Adipocyte (in vitro differentiated cells): ENCODE measurements around the gene TMEM202.
"Not testable (repeated sequence)": the region's sequence is repeated elsewhere in the genome, so short reads cannot be mapped to it uniquely, and the experiment has no call there.

Source experiments
- DNase-seq: peaks from one replicate; pipeline ENCODE4 v3.0.0-alpha.2; 2015; ENCODE audit warnings: low read depth
- H3K27me3 ChIP-seq: replicated peaks from 2 replicates; pipeline ENCODE4 v1.7.0; 2013; ENCODE audit warnings: mild to moderate bottlenecking, low read length, moderate library complexity; ENCODE audit not compliant: control insufficient read depth, insufficient read depth
- H3K36me3 ChIP-seq: 2 replicates; pipeline ENCODE4 v1.7.0; 2013; ENCODE audit warnings: low read length, mild to moderate bottlenecking, moderate library complexity; ENCODE audit not compliant: control insufficient read depth, insufficient read depth, severe bottlenecking
- H3K4me1 ChIP-seq: 2 replicates; pipeline ENCODE4 v1.7.0; 2013; ENCODE audit warnings: mild to moderate bottlenecking, low read length, moderate library complexity; ENCODE audit not compliant: control insufficient read depth, insufficient read depth
- H3K4me3 ChIP-seq: 2 replicates; pipeline ENCODE4 v1.7.0; 2013; ENCODE audit warnings: mild to moderate bottlenecking, low read length, moderate library complexity
- H3K9ac ChIP-seq: 2 replicates; pipeline ENCODE4 v1.7.0; 2013; ENCODE audit warnings: mild to moderate bottlenecking, low read length, moderate library complexity
- H3K9me3 ChIP-seq: 2 replicates; pipeline ENCODE4 v1.7.0; 2013; ENCODE audit warnings: mild to moderate bottlenecking, low read length, moderate library complexity; ENCODE audit not compliant: control insufficient read depth

The TMEM202 gene

GRCh38 chr15:72402726-72403125, 4.6 kb downstream of the TMEM202 start:
- Histone ChIP-seq H3K4me1 (no peaks in the 10 kb centered on the region), H3K4me3 (no peak overlapping the region), H3K27me3 (peaks cover 55% of the 10 kb centered on the region), H3K36me3 (no peaks in the 10 kb centered on the region), H3K9me3 (no peaks in the 10 kb centered on the region), H3K9ac (no peak overlapping the region)
- no peak for DNase-seq

DNA sequence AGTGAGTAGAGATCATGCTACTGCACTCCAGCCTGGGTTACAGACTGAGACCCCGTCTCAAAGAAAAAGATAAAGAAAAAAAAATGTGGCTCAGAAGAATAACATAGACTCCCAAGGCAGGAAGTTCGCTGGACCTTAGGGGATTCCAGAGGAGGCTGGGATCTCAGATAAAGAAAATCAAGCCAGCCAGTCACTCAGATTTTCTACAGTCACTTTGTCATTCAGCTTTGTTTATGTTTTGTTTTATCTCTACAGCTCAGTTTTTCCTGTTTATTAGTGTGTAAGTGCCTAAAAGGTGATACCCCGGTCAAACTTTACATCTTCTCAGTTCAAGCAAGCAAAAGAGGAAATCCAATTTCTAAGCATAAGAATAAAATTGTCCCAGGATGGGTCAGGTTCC, 6.3 kb downstream of the TMEM202 start:
- H3K36me3 ChIP-seq = no peaks in the 10 kb centered on the region
- H3K27me3 ChIP-seq = peaks cover 57% of the 10 kb centered on the region
- H3K4me3 ChIP-seq = no peak overlapping the region
- no peak for DNase-seq
- H3K9ac ChIP-seq = no peak overlapping the region
- H3K9me3 ChIP-seq = no peaks in the 10 kb centered on the region
- H3K4me1 ChIP-seq = no peaks in the 10 kb centered on the region

DNA sequence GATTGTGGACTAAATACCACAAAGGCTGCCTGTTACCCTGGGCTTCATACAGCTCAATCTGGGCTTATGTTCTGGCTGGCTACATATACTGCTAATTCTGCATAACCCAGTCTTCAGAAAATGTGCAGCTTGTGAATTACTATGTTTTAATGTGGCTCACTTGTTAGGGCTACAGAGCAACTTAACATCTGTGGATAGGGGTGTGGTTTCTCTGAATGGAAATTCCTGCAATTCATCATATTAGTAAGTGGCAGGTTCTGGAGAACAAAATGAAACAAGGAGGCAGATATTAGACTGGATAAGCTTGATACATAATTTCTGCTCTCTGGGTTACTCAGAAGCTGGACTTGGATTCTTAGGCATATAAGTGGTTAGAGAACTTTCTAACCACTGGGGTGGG, 6.7 kb downstream of the TMEM202 start:
- DNase-seq = no peak
- no peaks in the 10 kb centered on the region for H3K9me3 ChIP-seq
- H3K4me1 ChIP-seq = no peaks in the 10 kb centered on the region
- H3K36me3 ChIP-seq = no peaks in the 10 kb centered on the region
- H3K27me3 ChIP-seq = peaks cover 57% of the 10 kb centered on the region
- H3K4me3 ChIP-seq = no peak overlapping the region
- no peak overlapping the region for H3K9ac ChIP-seq

- no peak overlapping the region for H3K4me3 ChIP-seq
- H3K9me3 ChIP-seq = peaks cover 14% of the 10 kb centered on the region
- DNase-seq = no peak
- H3K27me3 ChIP-seq = peaks cover 62% of the 10 kb centered on the region
- H3K9ac ChIP-seq = no peak overlapping the region
- no peaks in the 10 kb centered on the region for H3K4me1 ChIP-seq
- H3K36me3 ChIP-seq = no peaks in the 10 kb centered on the region
These were observed 8.8 kb downstream of the TMEM202 start for GRCh38 chr15:72406936-72407335.

- Histone ChIP-seq H3K36me3 (no peaks in the 10 kb centered on the region), H3K9me3 (peaks cover 14% of the 10 kb centered on the region), H3K4me3 (no peak overlapping the region), H3K4me1 (no peaks in the 10 kb centered on the region), H3K27me3 (peaks cover 35% of the 10 kb centered on the region), H3K9ac (no peak overlapping the region)
- no peak for DNase-seq
These were observed 13.0 kb downstream of the TMEM202 start for GRCh38 chr15:72411111-72411510.

DNA sequence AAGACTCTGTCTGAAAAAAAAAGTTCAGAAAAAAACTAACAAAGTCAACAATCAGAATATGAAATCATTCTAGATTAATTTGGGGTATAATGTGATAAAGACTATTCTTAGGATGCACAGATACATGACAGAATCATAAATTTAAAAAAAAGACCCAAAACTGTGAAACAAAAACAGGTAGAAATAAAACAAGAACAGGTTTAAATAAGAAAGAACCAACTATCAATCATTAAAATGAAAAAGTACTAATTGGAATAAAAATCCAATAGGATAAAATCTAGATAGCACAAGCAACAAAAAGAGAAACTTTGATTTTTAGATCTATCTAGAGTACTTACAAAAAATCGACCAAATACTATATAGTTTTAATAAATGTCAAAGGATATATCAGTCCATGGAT, 13.4 kb downstream of the TMEM202 start:
- Histone ChIP-seq H3K36me3 (no peaks in the 10 kb centered on the region), H3K4me3 (no peak overlapping the region), H3K9ac (no peak overlapping the region), H3K9me3 (peaks cover 14% of the 10 kb centered on the region), H3K4me1 (no peaks in the 10 kb centered on the region), H3K27me3 (peaks cover 30% of the 10 kb centered on the region)
- DNase-seq = no peak

GRCh38 chr15:72413337-72413736, 15.2 kb downstream of the TMEM202 start:
- not testable (repeated sequence) for H3K4me1 ChIP-seq, DNase-seq, H3K36me3 ChIP-seq, H3K4me3 ChIP-seq, H3K9ac ChIP-seq
- peaks cover 14% of the 10 kb centered on the region for H3K9me3 ChIP-seq
- peaks cover 15% of the 10 kb centered on the region for H3K27me3 ChIP-seq

DNA sequence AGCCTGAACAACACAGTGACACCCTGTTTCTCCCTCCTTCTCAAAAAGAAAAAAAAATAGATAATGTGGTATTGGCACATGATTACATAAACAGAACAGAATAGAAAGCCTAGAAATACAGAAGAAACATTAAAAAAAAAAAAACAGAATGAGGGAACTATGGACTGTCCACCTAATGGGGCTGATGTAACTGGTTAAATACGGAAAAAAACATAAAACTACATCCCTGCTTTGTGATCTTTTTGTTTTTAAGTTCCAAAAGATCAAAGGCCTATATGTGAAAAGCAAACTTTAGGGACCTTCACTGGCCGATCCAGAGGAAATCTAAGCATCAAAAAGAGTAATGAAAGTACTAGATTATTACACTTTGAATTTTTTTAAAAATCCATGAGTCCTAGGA, 17.2 kb downstream of the TMEM202 start:
- no peak for DNase-seq
- no peak overlapping the region for H3K4me3 ChIP-seq
- H3K4me1 ChIP-seq = no peaks in the 10 kb centered on the region
- H3K9ac ChIP-seq = no peak overlapping the region
- no peaks in the 10 kb centered on the region for H3K36me3 ChIP-seq
- H3K9me3 ChIP-seq = peaks cover 14% of the 10 kb centered on the region
- peaks cover 5% of the 10 kb centered on the region for H3K27me3 ChIP-seq

- not testable (repeated sequence) for H3K27me3 ChIP-seq, H3K9me3 ChIP-seq, DNase-seq, H3K36me3 ChIP-seq, H3K4me3 ChIP-seq, H3K9ac ChIP-seq, H3K4me1 ChIP-seq
These were observed 21.7 kb downstream of the TMEM202 start for GRCh38 chr15:72419768-72420167.

GRCh38 chr15:72420576-72420975, 22.5 kb downstream of the TMEM202 start:
- H3K4me1 ChIP-seq = no peaks in the 10 kb centered on the region
- H3K9ac ChIP-seq = no peak overlapping the region
- H3K4me3 ChIP-seq = no peak overlapping the region
- DNase-seq = no peak
- no peaks in the 10 kb centered on the region for H3K36me3 ChIP-seq
- H3K27me3 ChIP-seq = no peaks in the 10 kb centered on the region
- H3K9me3 ChIP-seq = peaks cover 14% of the 10 kb centered on the region

GRCh38 chr15:72421484-72421883, 23.4 kb downstream of the TMEM202 start:
- Histone ChIP-seq H3K9ac (no peak overlapping the region), H3K4me3 (no peak overlapping the region), H3K9me3 (peaks cover 21% of the 10 kb centered on the region), H3K27me3 (no peaks in the 10 kb centered on the region), H3K36me3 (no peaks in the 10 kb centered on the region), H3K4me1 (no peaks in the 10 kb centered on the region)
- no peak for DNase-seq

DNA sequence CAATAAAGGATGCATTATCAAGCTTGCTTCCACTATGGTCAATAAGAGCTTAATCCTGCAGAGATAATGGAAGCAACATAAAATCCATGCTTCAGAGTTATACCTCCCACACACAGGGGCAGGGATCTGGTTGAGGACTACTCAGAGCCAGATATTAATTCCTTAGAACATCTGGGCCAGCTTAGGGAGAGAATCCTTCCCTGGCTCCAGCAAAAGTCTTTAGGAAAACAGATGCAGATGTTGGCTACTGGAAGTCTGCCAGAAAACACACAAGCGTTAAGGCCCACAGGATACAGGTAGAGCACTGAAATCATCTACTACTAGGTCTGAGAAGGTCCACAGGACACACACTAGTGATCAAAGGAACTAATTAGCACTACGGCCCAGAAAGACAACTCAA, 25.2 kb downstream of the TMEM202 start:
- H3K4me1 ChIP-seq = no peaks in the 10 kb centered on the region
- no peak overlapping the region for H3K9ac ChIP-seq
- no peaks in the 10 kb centered on the region for H3K36me3 ChIP-seq
- DNase-seq = no peak
- no peaks in the 10 kb centered on the region for H3K27me3 ChIP-seq
- no peak overlapping the region for H3K4me3 ChIP-seq
- H3K9me3 ChIP-seq = peaks cover 36% of the 10 kb centered on the region
